ENCODE measurements around the gene RNF41. TPM values are rescaled to one million over a fixed set of nuclear protein-coding genes. Genes with fewer than 3 reads are reported as not detected.

RNF41 gene
- total and polyA plus RNA-seq, 7 experiments from 2014 or later = 29.4 to 45.8 (median 43.1) TPM

DNA sequence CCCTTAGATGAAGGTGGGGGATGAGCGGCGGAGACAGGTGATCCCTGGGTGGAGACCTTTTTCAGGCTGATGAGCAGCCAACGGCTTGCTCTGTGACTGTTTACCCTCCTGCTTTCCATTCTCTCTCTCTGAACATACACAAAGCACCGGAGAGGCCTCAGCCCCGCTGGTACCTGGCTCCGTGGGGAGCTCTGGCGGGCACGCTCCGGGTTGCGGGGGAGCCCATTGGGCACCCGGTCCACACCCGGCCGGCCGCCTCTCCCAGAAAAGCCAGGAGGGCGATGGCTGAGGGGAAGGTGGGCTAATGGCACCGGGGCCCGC lies 33.0 kb downstream of the RNF41 start:
- ChIA-PET POLR2A (interaction anchor here (0.6 to 12.4 kb wide), 20 partner anchors 8 to 281 kb away, joined by 3 to 192 read pairs (median 7); partner anchors contain the start of genes CNPY2, ESYT1, MYL6 and MYL6B), CTCF (interaction anchor here (0.6 to 8.1 kb wide), 10 partner anchors 32 to 450 kb away, joined by 3 to 193 read pairs (median 6); partner anchors contain the start of genes ANKRD52, ESYT1, MYL6B and RNF41)
- intact Hi-C loops (cut with micrococcal nuclease) = loop anchor here (1.0 to 10.0 kb wide), 12 partner anchors 30 to 454 kb away; partner anchors contain the start of genes MYL6 (in 2 of the 2), ZC3H10 (in 2 of the 2), CS (in 1 of the 2) and MYL6B (in 1 of the 2)
- Mint-ChIP-seq H3K27ac (peak overlapping the region; percentile 77 to 98 (median 95)), H3K27me3 (peaks cover 0 to 4% (median 0%) of the 10 kb centered on the region in 5 donors), H3K36me3 (peaks cover 0 to 17% (median 11%) of the 10 kb centered on the region in 5 donors), H3K4me3 (peak overlapping the region; percentile 76 to 97 (median 93)), H3K9me3 (peaks cover 0 to 8% (median 0%) of the 10 kb centered on the region in 11 donors), H3K4me1 (peaks cover 37 to 55% (median 46%) of the 10 kb centered on the region in 7 donors)
- Histone ChIP-seq H3K27me3 (ENCODE audit: control insufficient read depth in 2 of 2, insufficient read depth in 2 of 2, low read length in 2 of 2) (no peaks in the 10 kb centered on the region), H3K4me1 (ENCODE audit: control insufficient read depth in 2 of 2, insufficient read depth in 2 of 2, low read length in 2 of 2) (peaks cover 9 to 19% of the 10 kb centered on the region in 2 donors), H3K36me3 (ENCODE audit: control insufficient read depth in 2 of 3, insufficient read depth in 3 of 3, low read length in 3 of 3) (peaks cover 5 to 28% (median 16%) of the 10 kb centered on the region in 3 experiments), H3K27ac (ENCODE audit: low read depth, low read length) (peak overlapping the region; percentile 83), H3K4me3 (ENCODE audit: low read length) (peak overlapping the region; percentile 62), H3K9me3 (ENCODE audit: control insufficient read depth in 2 of 3, low read length in 3 of 3) (no peaks in the 10 kb centered on the region)
- ATAC-seq = no peak
- peak in 6 of 9 donors; percentile 15 to 43 (median 34) for DNase-seq

DNA sequence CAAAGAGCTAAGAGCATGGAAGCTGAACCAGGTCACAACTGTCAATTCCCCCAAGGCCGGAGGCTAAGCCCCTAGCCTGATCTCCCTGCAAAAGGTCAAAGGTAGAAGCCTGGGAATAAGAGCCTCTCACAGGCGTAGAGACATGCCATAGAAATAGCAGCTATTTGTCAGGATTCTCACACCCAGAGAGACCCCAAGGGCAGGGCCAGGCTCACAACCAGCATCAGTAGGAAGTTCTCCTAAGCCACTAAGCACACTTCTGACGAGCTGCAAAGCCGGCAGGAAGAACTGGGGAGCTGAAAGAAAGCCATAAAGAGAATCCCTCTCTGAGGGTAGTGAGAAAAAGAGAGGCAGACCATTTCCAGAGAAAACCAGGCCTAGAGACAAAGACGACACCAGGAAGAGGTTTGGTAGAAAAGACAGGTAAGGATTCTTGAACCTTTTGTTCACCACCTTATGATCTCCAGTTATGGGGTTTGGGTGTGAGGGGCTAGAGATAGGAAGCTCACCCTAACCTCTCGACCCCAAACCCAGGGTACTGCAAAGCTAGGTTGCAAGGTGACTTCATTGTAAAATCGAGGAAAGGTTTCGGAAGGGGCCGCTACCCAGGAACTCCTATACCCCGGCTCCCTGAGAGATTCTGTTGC lies 33.5 kb downstream of the RNF41 start:
- Histone ChIP-seq H3K9me3 (ENCODE audit: control insufficient read depth in 2 of 3, low read length in 3 of 3) (no peaks in the 10 kb centered on the region), H3K27ac (ENCODE audit: low read depth, low read length) (peak overlapping the region; percentile 83), H3K36me3 (ENCODE audit: control insufficient read depth in 2 of 3, insufficient read depth in 3 of 3, low read length in 3 of 3) (peaks cover 5 to 32% (median 20%) of the 10 kb centered on the region in 3 experiments), H3K4me3 (ENCODE audit: low read length) (peak overlapping the region; percentile 62), H3K4me1 (ENCODE audit: control insufficient read depth in 2 of 2, insufficient read depth in 2 of 2, low read length in 2 of 2) (peaks cover 9 to 19% of the 10 kb centered on the region in 2 donors), H3K27me3 (ENCODE audit: control insufficient read depth in 2 of 2, insufficient read depth in 2 of 2, low read length in 2 of 2) (no peaks in the 10 kb centered on the region)
- Mint-ChIP-seq H3K4me1 (peaks cover 36 to 51% (median 43%) of the 10 kb centered on the region in 7 donors), H3K27ac (peak overlapping the region; percentile 77 to 98 (median 95)), H3K9me3 (peaks cover 0 to 8% (median 0%) of the 10 kb centered on the region in 11 donors), H3K36me3 (peaks cover 0 to 17% (median 11%) of the 10 kb centered on the region in 5 donors), H3K4me3 (peak overlapping the region; percentile 76 to 97 (median 93)), H3K27me3 (peaks cover 0 to 4% (median 0%) of the 10 kb centered on the region in 5 donors)
- CTCF ChIA-PET = interaction anchor here (0.6 to 8.1 kb wide), 8 partner anchors 32 to 276 kb away, joined by 3 to 193 read pairs (median 5); partner anchors contain the start of genes ANKRD52, ESYT1, RPL41 and ZC3H10
- DNase-seq = peak in 4 of 9 donors; percentile 5 to 27 (median 12)
- no peak for ATAC-seq
- POLR2A ChIA-PET = interaction anchor here (0.9 to 12.4 kb wide), 14 partner anchors 10 to 276 kb away, joined by 3 to 192 read pairs (median 9); partner anchors contain the start of genes ESYT1, MYL6, MYL6B and PA2G4
- intact Hi-C loops (cut with micrococcal nuclease) = loop anchor here (1.0 to 10.0 kb wide), 5 partner anchors 29 to 453 kb away; partner anchors contain the start of genes MYL6 (in 1 of the 2), MYL6B (in 1 of the 2), RAB5B (in 1 of the 2) and RPS26 (in 1 of the 2)

DNA sequence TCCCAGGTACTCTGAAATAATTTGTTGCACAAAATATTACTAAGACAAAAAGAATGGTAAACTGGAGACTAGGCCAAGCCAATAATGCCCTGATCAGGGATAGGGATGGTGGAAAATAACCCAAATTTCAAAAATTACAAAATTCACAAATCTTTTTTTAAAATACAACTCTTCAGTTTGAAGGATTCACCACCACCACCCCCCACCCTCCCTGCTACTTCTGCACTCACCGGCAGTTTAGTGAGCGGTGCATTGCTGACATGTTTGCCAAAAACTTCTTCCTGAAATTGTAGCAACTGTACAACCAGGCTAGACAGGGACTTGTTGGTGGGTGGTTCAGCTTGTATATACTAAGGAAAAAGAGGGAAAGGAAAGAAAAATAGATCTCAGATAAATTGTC lies 34.8 kb downstream of the RNF41 start:
- POLR2A ChIA-PET = interaction anchor here (0.5 to 12.4 kb wide), 7 partner anchors 12 to 69 kb away, joined by 3 to 192 read pairs (median 30); partner anchors contain the start of genes ESYT1, MYL6, MYL6B and RPL41
- peaks cover 0 to 18% (median 11%) of the 10 kb centered on the region in 5 donors for H3K36me3 Mint-ChIP-seq

DNA sequence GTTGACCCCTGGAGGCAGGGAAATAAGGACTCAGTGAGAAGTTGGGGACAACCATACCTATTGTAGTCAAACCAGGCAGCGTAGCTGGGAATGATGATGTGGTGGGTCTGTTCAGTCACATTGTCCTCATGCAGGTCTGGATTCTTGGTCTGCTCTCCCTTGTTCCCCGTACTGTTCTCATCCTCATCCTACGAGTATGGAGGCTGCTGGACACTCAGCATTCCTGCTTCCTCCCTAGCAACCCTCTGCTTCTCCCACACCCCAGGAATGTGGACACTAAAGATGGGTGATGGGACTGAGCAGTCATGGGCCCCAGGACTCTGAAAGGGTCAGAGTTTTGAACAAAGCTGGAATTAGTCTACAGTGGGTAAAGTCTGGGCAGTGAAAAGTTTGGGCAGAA lies 43.4 kb downstream of the RNF41 start:
- ChIA-PET POLR2A (interaction anchor here (0.8 to 1.3 kb wide), 2 partner anchors 37 to 48 kb away, joined by 3 read pairs; no protein-coding TSS in a partner anchor), CTCF (interaction anchor here (1.2 kb wide), 1 partner anchor 50 kb away, joined by 4 read pairs; the partner anchor contains the start of gene ESYT1)
- ATAC-seq = peak; percentile 18
- H3K27me3 Mint-ChIP-seq = no peaks in the 10 kb centered on the region
- H3K9me3 Mint-ChIP-seq = no peaks in the 10 kb centered on the region
- peaks cover 25 to 62% (median 35%) of the 10 kb centered on the region in 5 donors for H3K36me3 Mint-ChIP-seq
- no peak overlapping the region for H3K27ac ChIP-seq (ENCODE audit: low read depth, low read length)
- peaks cover 0 to 6% (median 0%) of the 10 kb centered on the region in 7 donors for H3K4me1 Mint-ChIP-seq
- peaks cover 38 to 85% (median 39%) of the 10 kb centered on the region in 3 experiments for H3K36me3 ChIP-seq (ENCODE audit: control insufficient read depth in 2 of 3, insufficient read depth in 3 of 3, low read length in 3 of 3)
- H3K4me3 ChIP-seq (ENCODE audit: low read length) = no peak overlapping the region
- no peaks in the 10 kb centered on the region for H3K4me1 ChIP-seq (ENCODE audit: control insufficient read depth in 2 of 2, insufficient read depth in 2 of 2, low read length in 2 of 2)
- no peak for DNase-seq
- no peaks in the 10 kb centered on the region for H3K9me3 ChIP-seq (ENCODE audit: control insufficient read depth in 2 of 3, low read length in 3 of 3)
- no peaks in the 10 kb centered on the region for H3K27me3 ChIP-seq (ENCODE audit: control insufficient read depth in 2 of 2, insufficient read depth in 2 of 2, low read length in 2 of 2)
- no peak overlapping the region for H3K4me3 Mint-ChIP-seq
- intact Hi-C loops (cut with micrococcal nuclease) = no loop called here
- H3K27ac Mint-ChIP-seq = peak overlapping the region in 4 of 9 donors; percentile 9 to 72 (median 34)

More for the DNA sequence above, 34.8 kb downstream of the RNF41 start:
- Histone ChIP-seq H3K27ac (ENCODE audit: low read depth, low read length) (no peak overlapping the region), H3K9me3 (ENCODE audit: control insufficient read depth in 2 of 3, low read length in 3 of 3) (no peaks in the 10 kb centered on the region), H3K4me3 (ENCODE audit: low read length) (no peak overlapping the region), H3K36me3 (ENCODE audit: control insufficient read depth in 2 of 3, insufficient read depth in 3 of 3, low read length in 3 of 3) (peaks cover 6 to 45% (median 21%) of the 10 kb centered on the region in 3 experiments), H3K4me1 (ENCODE audit: control insufficient read depth in 2 of 2, insufficient read depth in 2 of 2, low read length in 2 of 2) (peaks cover 9 to 19% of the 10 kb centered on the region in 2 donors), H3K27me3 (ENCODE audit: control insufficient read depth in 2 of 2, insufficient read depth in 2 of 2, low read length in 2 of 2) (no peaks in the 10 kb centered on the region)
- peak overlapping the region in 7 of 10 donors; percentile 5 to 95 (median 32) for H3K4me3 Mint-ChIP-seq
- peak overlapping the region in 6 of 9 donors; percentile 14 to 98 (median 77) for H3K27ac Mint-ChIP-seq
- CTCF ChIA-PET = interaction anchor here (1.6 to 8.1 kb wide), 2 partner anchors 64 to 81 kb away, joined by 6 to 193 read pairs; partner anchors contain the start of genes ESYT1, RPL41 and ZC3H10
- no peak for DNase-seq
- intact Hi-C loops (cut with micrococcal nuclease) = loop anchor here (10.0 kb wide), 3 partner anchors 142 to 452 kb away; partner anchors contain the start of genes RAB5B (in 1 of the 2) and RPS26 (in 1 of the 2)
- peaks cover 0 to 8% (median 0%) of the 10 kb centered on the region in 11 donors for H3K9me3 Mint-ChIP-seq
- no peak for ATAC-seq
- peaks cover 31 to 43% (median 36%) of the 10 kb centered on the region in 7 donors for H3K4me1 Mint-ChIP-seq
- H3K27me3 Mint-ChIP-seq = peaks cover 0 to 4% (median 0%) of the 10 kb centered on the region in 5 donors

DNA sequence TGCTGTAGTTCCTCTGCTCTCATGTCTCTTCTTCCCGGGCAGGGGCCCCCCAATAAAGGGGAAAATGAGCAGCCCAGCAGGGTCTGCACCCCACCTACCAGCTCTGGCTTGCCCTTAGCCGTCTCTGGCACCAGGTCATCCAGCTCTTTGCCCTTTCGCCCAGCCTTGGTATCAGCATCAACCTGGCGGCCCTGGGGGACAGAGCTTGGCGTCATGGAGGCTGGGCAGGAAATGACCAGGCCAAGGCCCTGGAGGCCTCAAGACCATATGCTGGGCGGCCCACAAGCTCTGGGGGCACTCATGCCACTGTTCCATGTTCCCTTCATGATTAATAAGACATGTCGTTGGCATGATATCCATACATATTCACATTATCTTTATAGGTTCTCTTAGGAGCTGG lies 48.9 kb downstream of the RNF41 start:
- ATAC-seq (no peak), DNase-seq (no peak)
- no peaks in the 10 kb centered on the region for H3K4me1 ChIP-seq (ENCODE audit: control insufficient read depth in 2 of 2, insufficient read depth in 2 of 2, low read length in 2 of 2)
- intact Hi-C loops (cut with micrococcal nuclease) = no loop called here
- H3K4me3 ChIP-seq (ENCODE audit: low read length) = no peak overlapping the region
- ChIA-PET CTCF (no interaction called here), POLR2A (interaction anchor here (0.5 to 2.5 kb wide), 6 partner anchors 8 to 911 kb away, joined by 3 to 7 read pairs (median 3); no protein-coding TSS in a partner anchor)
- Mint-ChIP-seq H3K4me1 (peaks cover 0 to 6% (median 0%) of the 10 kb centered on the region in 7 donors), H3K9me3 (no peaks in the 10 kb centered on the region), H3K27me3 (no peaks in the 10 kb centered on the region), H3K36me3 (peaks cover 19 to 54% (median 23%) of the 10 kb centered on the region in 5 donors), H3K4me3 (no peak overlapping the region), H3K27ac (peak overlapping the region in 1 of 9 donors; percentile 44)
- H3K36me3 ChIP-seq (ENCODE audit: control insufficient read depth in 2 of 3, insufficient read depth in 3 of 3, low read length in 3 of 3) = peaks cover 37 to 88% (median 60%) of the 10 kb centered on the region in 3 experiments
- no peak overlapping the region for H3K27ac ChIP-seq (ENCODE audit: low read depth, low read length)
- no peaks in the 10 kb centered on the region for H3K27me3 ChIP-seq (ENCODE audit: control insufficient read depth in 2 of 2, insufficient read depth in 2 of 2, low read length in 2 of 2)
- H3K9me3 ChIP-seq (ENCODE audit: control insufficient read depth in 2 of 3, low read length in 3 of 3) = no peaks in the 10 kb centered on the region

DNA sequence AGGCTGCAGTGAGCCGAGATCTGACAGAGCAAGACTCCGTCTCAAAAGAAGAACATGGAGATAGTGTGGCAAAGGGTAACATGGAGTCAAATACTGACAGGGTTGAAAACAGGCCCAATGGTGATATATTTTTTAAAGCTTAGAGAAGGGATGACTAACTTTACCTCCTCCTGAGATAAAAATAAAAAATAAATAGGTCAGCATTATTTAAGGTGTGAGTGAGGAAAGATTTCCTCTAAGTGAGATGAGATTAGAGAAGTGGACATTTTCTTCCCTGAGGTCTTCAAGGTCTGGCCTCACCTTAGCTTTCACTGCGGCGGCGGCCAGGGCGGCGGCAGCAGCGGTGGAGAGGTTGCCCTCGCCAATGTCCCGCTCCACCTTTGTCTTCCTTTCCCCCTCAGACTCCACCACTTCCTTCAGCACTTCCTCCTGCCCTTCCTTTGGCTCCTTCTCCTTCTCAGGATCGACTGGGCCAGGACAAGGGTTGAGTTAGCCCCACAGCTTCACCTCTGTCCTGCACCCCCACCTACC lies 52.4 kb downstream of the RNF41 start:
- intact Hi-C loops (cut with micrococcal nuclease) = no loop called here
- peaks cover 35 to 98% (median 44%) of the 10 kb centered on the region in 3 experiments for H3K36me3 ChIP-seq (ENCODE audit: control insufficient read depth in 2 of 3, insufficient read depth in 3 of 3, low read length in 3 of 3)

More for the DNA sequence above, 52.4 kb downstream of the RNF41 start:
- Mint-ChIP-seq H3K27ac (peak overlapping the region in 8 of 9 donors; percentile 6 to 88 (median 55)), H3K27me3 (no peaks in the 10 kb centered on the region), H3K36me3 (peaks cover 11 to 55% (median 23%) of the 10 kb centered on the region in 5 donors), H3K9me3 (no peaks in the 10 kb centered on the region), H3K4me3 (no peak overlapping the region), H3K4me1 (peaks cover 0 to 10% (median 0%) of the 10 kb centered on the region in 7 donors)
- no peak for DNase-seq
- H3K9me3 ChIP-seq (ENCODE audit: control insufficient read depth in 2 of 3, low read length in 3 of 3) = no peaks in the 10 kb centered on the region
- H3K4me3 ChIP-seq (ENCODE audit: low read length) = no peak overlapping the region
- CTCF ChIA-PET = no interaction called here
- no peak for ATAC-seq
- H3K27me3 ChIP-seq (ENCODE audit: control insufficient read depth in 2 of 2, insufficient read depth in 2 of 2, low read length in 2 of 2) = no peaks in the 10 kb centered on the region
- H3K4me1 ChIP-seq (ENCODE audit: control insufficient read depth in 2 of 2, insufficient read depth in 2 of 2, low read length in 2 of 2) = no peaks in the 10 kb centered on the region
- no peak overlapping the region for H3K27ac ChIP-seq (ENCODE audit: low read depth, low read length)
- POLR2A ChIA-PET = interaction anchor here (1.0 to 1.3 kb wide), 2 partner anchors 8 to 19 kb away, joined by 5 to 6 read pairs; no protein-coding TSS in a partner anchor

All from naive thymus-derived CD4-positive, alpha-beta T cell (primary cell).